B cell (primary cell): ENCODE results near the gene S100A4. TPM values are rescaled to one million over a fixed set of nuclear protein-coding genes. Genes with fewer than 3 reads are reported as not detected.

Experiments
- ATAC-seq: fragments of 200-7000 bp; cut with Tn5 transposase; one replicate; pipeline ENCODE4 v1.10.0; 2021; ENCODE audit warnings: low read depth, mild to moderate bottlenecking, moderate number of reproducible peaks, moderate library complexity
- CTCF ChIA-PET: fragments of 350-600 bp; sonication (Branson Sonifier 250); formaldehyde crosslinking; loops from one replicate; lab custom pipeline; 2021; ENCODE audit warnings: antibody characterized with exemption, inconsistent platforms; lab: Charles Lee
- POLR2A ChIA-PET: fragments of 350-600 bp; sonication (Branson Sonifier 250); formaldehyde crosslinking; loops from one replicate; lab custom pipeline; 2021; ENCODE audit warnings: antibody characterized with exemption; lab: Charles Lee
- DNase-seq: peaks from one replicate; pipeline ENCODE4 v3.0.0; 2013
- H2AFZ ChIP-seq: 2 replicates; pipeline ENCODE4 v1.6.1; 2012; ENCODE audit warnings: mild to moderate bottlenecking, low read depth, low read length; ENCODE audit not compliant: insufficient read depth, poor library complexity, severe bottlenecking
- H3K27ac ChIP-seq, 2 donors: 1 replicate in 1 of 2; 2 replicates in 1 of 2; pipeline ENCODE4 v1.5.1; 2012 to 2013; ENCODE audit warnings: low read length in 2 of 2, mild to moderate bottlenecking in 2 of 2, moderate library complexity in 1 of 2
- H3K27me3 ChIP-seq, 4 experiments: fragments of 200-600 bp in 1 of 4; sonication (generic) in 1 of 4; replicated peaks in 1 of 4; 1 replicate in 2 of 4; 2 replicates in 2 of 4; pipeline versions ENCODE4 v1.6.1 to v1.7.0; 2013 to 2016; ENCODE audit warnings: low read length in 3 of 4, mild to moderate bottlenecking in 2 of 4, mixed read lengths in 1 of 4, moderate library complexity in 1 of 4; ENCODE audit not compliant: insufficient read depth in 4 of 4, control insufficient read depth in 3 of 4; ENCODE audit errors: control extremely low read depth in 1 of 4
- H3K36me3 ChIP-seq, 2 experiments: replicated peaks in 1 of 2; 1 replicate in 1 of 2; 2 replicates in 1 of 2; pipeline versions ENCODE4 v1.6.1 to v1.7.1; 2013; ENCODE audit warnings: low read length in 1 of 2; ENCODE audit not compliant: insufficient read depth in 2 of 2, control insufficient read depth in 1 of 2; ENCODE audit errors: control extremely low read depth in 1 of 2, extremely low read depth in 1 of 2
- H3K4me1 ChIP-seq, 2 donors: fragments of 200-600 bp in 1 of 2; sonication (generic) in 1 of 2; 1 replicate in 1 of 2; 2 replicates in 1 of 2; pipeline versions ENCODE4 v1.5.1 to v1.6.1; 2013 to 2017; ENCODE audit warnings: low read length in 2 of 2; ENCODE audit not compliant: control insufficient read depth in 2 of 2, insufficient read depth in 2 of 2
- H3K4me2 ChIP-seq: replicated peaks from 2 replicates; pipeline ENCODE3; 2012; ENCODE audit warnings: mild to moderate bottlenecking, low read depth, low read length; ENCODE audit not compliant: poor library complexity, severe bottlenecking
- H3K4me3 ChIP-seq, 5 experiments: fragments of 200-600 bp in 1 of 5; sonication (generic) in 1 of 5; 1 replicate in 3 of 5; 2 replicates in 2 of 5; pipeline versions ENCODE4 v1.5.1 to v1.7.0; 2011 to 2016; ENCODE audit warnings: low read length in 4 of 5, mild to moderate bottlenecking in 4 of 5, low read depth in 2 of 5, control low read depth in 1 of 5, moderate library complexity in 1 of 5; ENCODE audit not compliant: insufficient read depth in 1 of 5; ENCODE audit errors: control extremely low read depth in 1 of 5, extremely low read depth in 1 of 5
- H3K79me2 ChIP-seq: fragments of 200-600 bp; sonication (generic); one replicate; pipeline ENCODE4 v1.6.0; 2016; ENCODE audit warnings: low read length; ENCODE audit not compliant: control insufficient read depth, insufficient read depth
- H3K9ac ChIP-seq: fragments of 200-600 bp; sonication (generic); 2 replicates; pipeline ENCODE4 v1.6.1; 2017; ENCODE audit warnings: mild to moderate bottlenecking, low read length, moderate library complexity
- H3K9me3 ChIP-seq, 3 donors: one replicate each; pipeline versions ENCODE4 v1.6.1 to v1.7.1; 2013; ENCODE audit warnings: low read length in 2 of 3; ENCODE audit not compliant: control insufficient read depth in 2 of 3, insufficient read depth in 1 of 3; ENCODE audit errors: control extremely low read depth in 1 of 3
- H4K20me1 ChIP-seq: 2 replicates; pipeline ENCODE4 v1.6.0; 2012; ENCODE audit warnings: mild to moderate bottlenecking, low read length; ENCODE audit not compliant: insufficient read depth, control insufficient read depth, poor library complexity, severe bottlenecking
- H3K27ac Mint-ChIP-seq: one replicate; pipeline ENCODE4 v1.8.0; 2021; ENCODE audit warnings: mixed read lengths
- H3K27me3 Mint-ChIP-seq: one replicate; pipeline ENCODE4 v1.8.0; 2021; ENCODE audit warnings: mixed read lengths
- H3K4me1 Mint-ChIP-seq: one replicate; pipeline ENCODE4 v1.8.0; 2021; ENCODE audit warnings: mixed read lengths
- H3K4me3 Mint-ChIP-seq: one replicate; pipeline ENCODE4 v1.8.0; 2021; ENCODE audit warnings: mixed read lengths
- H3K9me3 Mint-ChIP-seq: one replicate; pipeline ENCODE4 v1.8.0; 2022; ENCODE audit warnings: mixed read lengths; ENCODE audit not compliant: insufficient read depth
- EZH2 ChIP-seq: IDR thresholded peaks from 2 replicates; pipeline ENCODE4 v1.6.1; 2012; ENCODE audit warnings: borderline replicate concordance, low read depth, mild to moderate bottlenecking, moderate library complexity, low read length; ENCODE audit not compliant: insufficient read depth, poor library complexity, severe bottlenecking
- WGBS: methylation state at CpG from one replicate; pipeline ENCODE4 v1.1.5; 2013; ENCODE audit warnings: missing lambda C conversion rate; ENCODE audit not compliant: insufficient coverage; 5-methylcytosine and 5-hydroxymethylcytosine counted together
- intact Hi-C: fragments of 100-400 bp; cut with micrococcal nuclease; formaldehyde crosslinking; loops from one replicate; pipeline ENCODE4 v1.10.0; 2022
- polyA plus RNA-seq: library from polyadenylated mRNA; depleted of rRNA; stranded (reverse); fragments of >200 nt; gene quantifications from 2 replicates; pipeline ENCODE4 v1.2.3, GENCODE V29; 2012
- total RNA-seq, 2 donors: library from RNA; stranded (reverse); fragments of 120-200 nt in 1 of 2; gene quantifications; 1 replicate in 1 of 2; 2 replicates in 1 of 2; pipeline versions ENCODE4 v1.2.3 to v1.2.4, GENCODE V29; 2013 to 2022
- TF ChIP-seq, protein P1 (sequence below): fragments of 200-600 bp; IDR thresholded peaks from one replicate; pipeline ENCODE4 v1.8.0; 2022; ENCODE audit warnings: antibody characterized with exemption, mild to moderate bottlenecking

Gene S100A4
- total and polyA plus RNA-seq, 2 donors (not counting 1 experiment from before 2014, with no cell fraction given) = 62.7 to 150 TPM

DNA sequence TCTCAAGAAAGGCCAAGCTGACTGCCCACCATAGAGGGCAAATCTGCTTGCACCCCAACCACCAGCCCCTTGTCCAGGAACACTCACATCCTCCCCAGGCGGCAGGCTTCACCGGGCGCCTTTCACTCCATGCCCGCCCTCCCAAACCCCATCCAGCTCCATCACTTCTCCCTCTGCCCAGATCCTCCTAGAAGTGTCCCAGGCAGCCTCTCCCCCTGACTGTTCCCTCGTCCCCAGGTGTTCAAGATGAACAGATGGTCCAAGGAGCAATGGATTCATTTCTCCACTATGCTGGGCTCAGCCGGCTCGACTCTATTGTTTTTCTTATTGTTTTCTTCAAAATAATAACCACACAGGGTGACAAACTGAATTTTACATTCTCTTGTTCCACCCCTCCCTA lies 31.9 kb downstream of the S100A4 start:
- WGBS = 93% methylated on average over 7 of the region's 7 CpGs
- ATAC-seq = no peak
- intact Hi-C loops = loop anchor here (5.0 kb wide), 2 partner anchors 164 to 759 kb away; partner anchors contain the start of genes HAX1 and NPR1

DNA sequence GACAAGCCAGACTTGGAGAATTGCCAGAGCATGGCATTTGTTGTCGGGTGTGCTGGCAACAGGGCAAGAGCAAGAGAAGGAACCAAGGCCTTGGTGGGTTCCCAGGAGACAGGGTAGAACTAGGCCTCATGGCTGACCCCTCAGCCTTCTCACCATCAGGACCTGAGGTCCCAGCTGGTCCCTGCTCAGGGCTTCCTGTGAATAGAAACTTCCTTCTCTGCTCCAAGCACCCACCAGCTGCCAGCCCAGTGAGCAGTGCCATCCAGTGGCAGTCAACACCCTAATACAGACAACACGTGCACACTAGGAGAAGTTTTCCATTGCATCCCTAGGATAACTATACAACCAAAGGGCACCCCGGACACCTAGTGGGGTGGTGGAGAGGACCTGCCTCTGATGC lies 32.6 kb downstream of the S100A4 start:
- H3K36me3 ChIP-seq = no peaks in the 10 kb centered on the region
- Mint-ChIP-seq H3K4me1 (no peaks in the 10 kb centered on the region), H3K27ac (no peak overlapping the region), H3K27me3 (peaks cover 7% of the 10 kb centered on the region), H3K9me3 (no peaks in the 10 kb centered on the region), H3K4me3 (no peak overlapping the region)
- POLR2A ChIA-PET = no interaction called here
- CTCF ChIA-PET = interaction anchor here (0.8 to 11.1 kb wide), 4 partner anchors 8 to 57 kb away, joined by 3 to 227 read pairs (median 20); partner anchors contain the start of gene S100A2
- no peak overlapping the region for H3K27ac ChIP-seq
- no peak for TF ChIP-seq EZH2
- TF ChIP-seq, protein P1, sequence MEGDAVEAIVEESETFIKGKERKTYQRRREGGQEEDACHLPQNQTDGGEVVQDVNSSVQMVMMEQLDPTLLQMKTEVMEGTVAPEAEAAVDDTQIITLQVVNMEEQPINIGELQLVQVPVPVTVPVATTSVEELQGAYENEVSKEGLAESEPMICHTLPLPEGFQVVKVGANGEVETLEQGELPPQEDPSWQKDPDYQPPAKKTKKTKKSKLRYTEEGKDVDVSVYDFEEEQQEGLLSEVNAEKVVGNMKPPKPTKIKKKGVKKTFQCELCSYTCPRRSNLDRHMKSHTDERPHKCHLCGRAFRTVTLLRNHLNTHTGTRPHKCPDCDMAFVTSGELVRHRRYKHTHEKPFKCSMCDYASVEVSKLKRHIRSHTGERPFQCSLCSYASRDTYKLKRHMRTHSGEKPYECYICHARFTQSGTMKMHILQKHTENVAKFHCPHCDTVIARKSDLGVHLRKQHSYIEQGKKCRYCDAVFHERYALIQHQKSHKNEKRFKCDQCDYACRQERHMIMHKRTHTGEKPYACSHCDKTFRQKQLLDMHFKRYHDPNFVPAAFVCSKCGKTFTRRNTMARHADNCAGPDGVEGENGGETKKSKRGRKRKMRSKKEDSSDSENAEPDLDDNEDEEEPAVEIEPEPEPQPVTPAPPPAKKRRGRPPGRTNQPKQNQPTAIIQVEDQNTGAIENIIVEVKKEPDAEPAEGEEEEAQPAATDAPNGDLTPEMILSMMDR = no peak
- H4K20me1 ChIP-seq = no peaks in the 10 kb centered on the region
- no peak overlapping the region for H3K9ac ChIP-seq
- intact Hi-C loops = loop anchor here (5.0 kb wide), 2 partner anchors 164 to 759 kb away; partner anchors contain the start of genes HAX1 and NPR1
- H3K27me3 ChIP-seq = no peaks in the 10 kb centered on the region
- no peaks in the 10 kb centered on the region for H3K79me2 ChIP-seq
- H3K4me3 ChIP-seq = no peak overlapping the region
- H3K9me3 ChIP-seq = no peaks in the 10 kb centered on the region
- H3K4me2 ChIP-seq = no peak overlapping the region
- DNase-seq = no peak
- H3K4me1 ChIP-seq = no peaks in the 10 kb centered on the region
- 75% methylated on average over 1 of the region's 3 CpGs for WGBS
- H2AFZ ChIP-seq = no peak overlapping the region
- no peak for ATAC-seq

More for the DNA sequence above, 31.9 kb downstream of the S100A4 start:
- Histone ChIP-seq H3K9me3 (no peaks in the 10 kb centered on the region), H3K9ac (no peak overlapping the region), H2AFZ (no peak overlapping the region), H3K79me2 (no peaks in the 10 kb centered on the region), H3K27ac (no peak overlapping the region), H3K4me2 (no peak overlapping the region), H3K4me1 (no peaks in the 10 kb centered on the region), H4K20me1 (no peaks in the 10 kb centered on the region), H3K36me3 (no peaks in the 10 kb centered on the region), H3K4me3 (no peak overlapping the region), H3K27me3 (no peaks in the 10 kb centered on the region)
- H3K27me3 Mint-ChIP-seq = peaks cover 7% of the 10 kb centered on the region
- H3K4me3 Mint-ChIP-seq = no peak overlapping the region
- no peaks in the 10 kb centered on the region for H3K4me1 Mint-ChIP-seq
- CTCF ChIA-PET = interaction anchor here (0.8 to 11.1 kb wide), 3 partner anchors 8 to 57 kb away, joined by 3 to 227 read pairs (median 3); no protein-coding TSS in a partner anchor
- TF ChIP-seq, protein P1 = no peak
- no peak for TF ChIP-seq EZH2
- DNase-seq = no peak
- no peak overlapping the region for H3K27ac Mint-ChIP-seq
- POLR2A ChIA-PET = interaction anchor here (0.6 kb wide), 1 partner anchor 12 kb away, joined by 6 read pairs; no protein-coding TSS in a partner anchor
- no peaks in the 10 kb centered on the region for H3K9me3 Mint-ChIP-seq
